ENCODE data around the gene PXDN.

PXDN gene

DNA sequence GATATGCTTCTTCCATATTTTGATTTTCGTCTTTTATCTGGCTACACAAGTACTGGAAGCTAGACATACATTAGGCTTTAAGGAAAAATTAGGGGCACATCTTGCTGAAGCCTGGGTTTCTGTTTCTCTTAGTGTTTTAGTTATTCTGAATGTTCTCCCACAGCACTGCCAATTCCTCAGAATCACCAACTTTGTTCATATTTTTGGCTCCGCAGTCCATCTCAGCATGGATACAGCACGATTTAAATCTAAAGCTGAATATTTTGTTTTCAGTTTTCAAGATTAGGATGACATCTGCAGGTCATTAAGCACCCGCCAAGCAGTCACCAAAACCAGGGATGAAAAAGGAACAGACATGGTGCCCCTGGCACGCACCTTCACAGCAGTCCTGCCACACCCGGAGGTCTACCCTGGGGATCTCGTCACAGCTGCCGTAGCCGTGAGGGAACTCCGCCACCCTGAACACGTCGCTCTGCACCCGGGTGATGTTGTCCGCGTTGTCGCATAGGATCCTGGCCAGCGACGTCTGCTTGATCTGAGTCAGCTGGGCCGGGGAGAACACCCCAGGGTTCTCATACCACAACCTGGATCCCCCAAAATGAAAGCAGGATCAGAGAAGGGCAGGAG is 101.2 kb downstream of the PXDN start:
- no peak for DNase-seq

GRCh38 chr2:1642066-1642861 is 102.1 kb downstream of the PXDN start:
- DNase-seq = no peak

GRCh38 chr2:1641523-1641922 is 102.8 kb downstream of the PXDN start:
- no peak for DNase-seq

GRCh38 chr2:1640301-1641135 is 103.8 kb downstream of the PXDN start:
- DNase-seq = no peak

- no peak for DNase-seq
Observed at GRCh38 chr2:1639086-1639858, 105.0 kb downstream of the PXDN start.

DNA sequence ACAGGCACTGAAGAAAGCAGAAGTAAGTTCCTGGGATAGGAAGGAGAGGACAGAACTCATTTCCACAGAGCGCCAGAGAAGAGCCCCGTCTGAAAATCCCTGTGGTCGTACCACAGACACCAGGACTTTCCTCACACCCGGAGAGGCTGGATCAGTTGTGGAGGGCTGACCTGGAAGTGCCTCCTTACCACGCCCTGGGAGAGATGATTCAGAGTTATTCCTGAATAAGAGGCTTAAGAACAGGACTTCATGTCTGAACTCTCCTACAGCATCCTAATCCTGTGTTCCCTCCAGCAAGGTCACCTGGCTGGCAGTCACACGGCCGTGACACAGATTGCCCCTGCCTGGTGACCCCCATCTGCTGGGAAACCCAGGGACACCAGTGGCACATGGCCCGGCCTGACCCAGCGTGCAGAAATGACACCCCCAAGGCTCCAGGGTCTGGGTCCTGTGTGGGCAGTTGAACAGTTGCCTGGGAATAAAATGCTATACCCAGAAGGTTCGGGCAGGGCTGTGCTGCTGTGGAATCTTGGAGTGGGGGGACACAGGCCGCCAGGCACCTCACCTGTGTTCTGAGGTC is 105.9 kb downstream of the PXDN start:
- no peak for DNase-seq

GRCh38 chr2:1636791-1637415 is 107.4 kb downstream of the PXDN start:
- no peak for DNase-seq

DNA sequence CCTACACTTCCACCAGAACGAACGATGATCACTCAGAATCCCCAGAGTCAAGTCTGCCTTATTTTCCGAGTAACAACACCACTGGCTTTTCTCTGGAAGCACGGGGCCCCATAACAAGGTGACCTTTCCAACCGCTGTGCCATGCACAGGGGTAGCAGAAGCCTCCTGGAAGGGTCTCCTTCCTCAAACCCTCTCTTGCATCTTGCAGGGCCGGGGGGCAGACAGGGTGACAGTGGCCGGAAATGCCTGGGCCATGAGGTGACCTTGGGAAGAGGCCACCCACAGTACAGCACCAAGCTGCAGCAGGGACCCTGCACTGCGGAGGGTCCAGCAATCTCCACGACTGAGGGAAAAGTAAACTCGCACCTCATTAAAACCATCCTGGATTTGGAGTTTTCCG is 108.5 kb downstream of the PXDN start:
- DNase-seq = no peak

GRCh38 chr2:1634681-1635341 is 109.5 kb downstream of the PXDN start:
- no peak for DNase-seq

DNA sequence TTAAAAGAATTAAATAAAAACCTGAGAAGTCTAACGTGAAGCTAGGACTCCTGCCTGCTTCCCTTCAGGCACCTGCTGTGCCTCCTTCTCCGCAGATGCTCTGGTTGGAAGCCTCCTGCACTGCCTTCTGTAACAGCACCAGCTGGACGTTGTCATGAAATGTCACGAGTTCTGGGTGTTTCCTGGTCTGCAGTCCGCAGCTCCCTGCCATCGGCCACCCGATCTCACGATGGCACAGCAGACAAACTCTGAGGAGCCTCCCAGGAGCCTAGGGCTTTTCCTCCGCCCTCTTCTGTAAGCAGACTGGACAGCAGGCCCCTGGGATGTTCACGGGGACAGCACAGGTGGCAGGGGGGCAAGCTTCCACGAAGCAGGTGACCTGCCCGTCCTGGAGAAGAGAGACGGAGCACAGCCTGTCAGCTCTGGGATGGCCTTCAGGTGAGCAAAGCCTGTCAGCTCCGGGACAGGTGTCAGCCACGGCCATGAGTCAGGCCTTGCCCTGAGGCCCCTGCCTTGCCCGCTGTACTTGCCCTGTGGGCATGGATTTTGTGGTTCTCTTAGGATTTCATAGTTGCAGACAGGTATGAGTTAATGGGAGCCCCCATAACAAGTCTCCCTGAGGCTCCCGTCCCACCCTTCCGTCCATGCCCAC is 110.3 kb downstream of the PXDN start:
- no peak for DNase-seq

- DNase-seq = no peak
Observed at GRCh38 chr2:1633092-1633671, 111.1 kb downstream of the PXDN start.

GRCh38 chr2:1632510-1632909 is 111.8 kb downstream of the PXDN start:
- no peak for DNase-seq

DNA sequence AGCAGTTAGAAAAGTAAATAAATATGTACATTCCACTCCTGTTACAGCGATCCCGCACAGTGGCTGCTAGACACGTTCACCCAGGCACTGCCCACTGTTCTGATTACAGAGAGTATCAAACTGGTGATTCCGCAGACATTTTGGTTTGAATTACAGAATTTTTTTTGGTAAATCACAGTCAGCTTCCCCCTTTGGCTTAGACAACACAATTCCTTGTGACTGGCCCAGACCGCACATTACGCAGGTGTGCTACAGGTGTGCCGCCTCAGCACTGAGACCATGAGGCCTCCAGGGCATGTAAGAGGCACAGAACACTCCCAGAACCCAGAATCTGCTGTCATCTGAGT is 112.3 kb downstream of the PXDN start:
- DNase-seq = no peak

DNA sequence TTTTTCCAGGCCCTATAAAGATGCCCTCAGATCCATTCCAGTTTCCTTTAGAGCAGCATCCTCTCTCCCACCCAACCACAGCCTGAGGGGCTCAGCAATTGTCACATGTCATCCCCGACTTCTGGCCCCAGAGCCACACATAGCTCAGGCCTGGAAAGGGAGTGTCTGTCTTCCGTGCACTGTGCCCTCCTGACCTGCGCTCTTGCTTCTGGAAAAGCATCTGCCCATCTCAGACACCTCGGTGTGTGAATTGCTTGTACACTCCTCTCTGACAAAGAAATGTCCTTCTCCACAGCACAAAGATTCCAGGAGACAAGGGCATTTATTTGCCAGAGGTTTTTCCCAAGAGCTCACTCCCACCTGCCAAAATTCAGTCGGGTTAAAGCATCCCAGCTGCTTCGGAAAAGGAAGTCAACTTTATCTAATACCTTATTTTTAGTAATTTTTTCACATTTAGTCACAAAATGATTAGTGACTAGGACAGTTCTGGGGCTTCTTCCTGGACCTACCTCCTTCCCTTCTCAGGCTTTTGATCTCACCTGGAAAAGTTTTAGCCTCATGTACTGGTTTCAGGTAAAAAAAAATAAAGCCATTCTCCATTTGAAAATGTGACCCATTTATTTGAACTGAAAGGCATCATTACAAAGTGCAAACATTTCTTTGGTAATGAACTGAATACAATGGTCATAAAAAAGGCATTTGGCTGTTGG is 112.9 kb downstream of the PXDN start:
- no peak for DNase-seq

DNA sequence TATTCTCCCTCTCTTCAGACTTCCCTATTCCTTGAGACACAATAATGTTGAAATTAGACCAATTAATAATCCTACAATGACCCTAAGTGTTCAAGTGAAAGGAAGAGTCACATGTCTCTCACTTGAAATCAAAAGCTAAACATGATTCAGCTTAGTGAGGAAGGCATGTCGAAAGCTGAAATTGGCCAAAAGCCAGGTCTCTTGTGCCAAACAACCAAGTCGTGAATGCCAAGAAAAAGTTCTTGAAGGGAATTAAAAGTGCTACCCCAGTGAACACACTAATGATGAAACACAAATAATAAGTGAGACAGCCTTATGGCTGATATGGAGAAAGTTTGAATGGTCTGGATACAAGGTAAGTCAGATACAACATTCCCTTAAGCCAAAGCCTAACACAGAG is 115.4 kb downstream of the PXDN start:
- DNase-seq = no peak

DNA sequence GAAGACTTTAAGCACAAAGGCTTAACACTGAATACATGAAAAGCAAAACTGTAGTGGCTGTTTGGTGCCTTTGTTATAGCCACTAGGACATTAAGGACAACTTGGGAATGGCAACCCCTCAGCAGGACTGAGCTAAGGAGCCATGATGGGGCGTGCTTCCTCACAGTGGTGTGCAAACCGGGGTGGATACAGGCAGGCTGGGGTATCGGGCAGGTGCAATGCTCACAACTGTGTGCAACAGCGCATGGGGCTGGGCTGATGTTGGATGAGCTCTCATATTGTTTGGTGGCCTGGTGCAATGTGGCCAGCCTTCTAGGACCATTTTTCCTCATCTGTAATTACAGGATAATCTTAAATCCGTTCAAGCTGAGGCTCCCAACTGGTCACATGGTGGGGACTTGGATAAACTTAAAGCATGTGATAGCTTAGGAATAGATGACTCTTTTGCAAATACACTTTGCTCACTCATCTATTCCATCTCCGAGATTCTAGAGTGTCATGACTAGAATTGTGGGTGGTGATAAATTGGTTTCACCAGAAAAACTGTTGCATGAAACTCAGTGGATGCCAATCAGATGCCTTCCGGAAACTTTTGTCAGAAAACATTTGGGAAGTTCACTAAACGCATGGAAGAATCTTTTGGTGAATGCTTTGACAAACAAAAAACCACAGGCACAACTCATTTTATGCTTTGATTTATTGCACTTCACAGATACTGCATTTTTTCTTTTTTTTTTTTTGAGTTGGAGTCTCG is 116.5 kb downstream of the PXDN start:
- DNase-seq = no peak

GRCh38 chr2:1626271-1626681 is 118.0 kb downstream of the PXDN start:
- DNase-seq = no peak

- peak in 1 of 2 experiments; percentile 28 for DNase-seq
Observed at GRCh38 chr2:1625281-1626001, 118.9 kb downstream of the PXDN start.

Data from SW 1271 (cell line).